HL-60 (cell line): ENCODE results near the gene TAOK3.

Source experiments
- DNase-seq, 2 experiments: peaks; one replicate each; pipeline ENCODE4 v3.0.0-alpha.2; 2010 to 2020; ENCODE audit warnings: low read depth in 1 of 2, low spot score in 1 of 2
- H3K27ac ChIP-seq: fragments of 250-450 bp; sonication (Bioruptor Pico); replicated peaks from 2 replicates; pipeline ENCODE4 v1.5.1; 2020; ENCODE audit warnings: mild to moderate bottlenecking, moderate library complexity
- H3K27me3 ChIP-seq: fragments of 250-450 bp; sonication (Bioruptor Pico); 2 replicates; pipeline ENCODE4 v1.5.1; 2021; ENCODE audit warnings: mild to moderate bottlenecking, moderate library complexity; ENCODE audit not compliant: insufficient read depth, poor library complexity, severe bottlenecking
- H3K4me3 ChIP-seq: replicated peaks from 2 replicates; pipeline ENCODE4 v1.5.1; 2011; ENCODE audit warnings: mild to moderate bottlenecking, control low read depth, low read length; ENCODE audit not compliant: insufficient read depth
- GABPA ChIP-seq: IDR thresholded peaks from 2 replicates; pipeline ENCODE4 v1.6.1; 2012; ENCODE audit warnings: low read depth
- POLR2AphosphoS5 ChIP-seq: IDR thresholded peaks from 2 replicates; pipeline ENCODE4 v1.6.1; 2012; ENCODE audit warnings: low read depth
- SPI1 ChIP-seq: IDR thresholded peaks from 2 replicates; pipeline ENCODE4 v1.6.1; 2012; ENCODE audit warnings: low read depth, mild to moderate bottlenecking, borderline replicate concordance
- TF ChIP-seq, protein P1 (sequence below): IDR thresholded peaks from one replicate; pipeline ENCODE4 v1.5.1; 2011; ENCODE audit warnings: low read length, control low read depth, inconsistent platforms; ENCODE audit not compliant: insufficient read depth
- TF ChIP-seq, protein P2 (sequence below): IDR thresholded peaks from 2 replicates; pipeline ENCODE4 v1.6.1; 2012; ENCODE audit warnings: low read depth; ENCODE audit not compliant: insufficient replicate concordance

Gene TAOK3

DNA sequence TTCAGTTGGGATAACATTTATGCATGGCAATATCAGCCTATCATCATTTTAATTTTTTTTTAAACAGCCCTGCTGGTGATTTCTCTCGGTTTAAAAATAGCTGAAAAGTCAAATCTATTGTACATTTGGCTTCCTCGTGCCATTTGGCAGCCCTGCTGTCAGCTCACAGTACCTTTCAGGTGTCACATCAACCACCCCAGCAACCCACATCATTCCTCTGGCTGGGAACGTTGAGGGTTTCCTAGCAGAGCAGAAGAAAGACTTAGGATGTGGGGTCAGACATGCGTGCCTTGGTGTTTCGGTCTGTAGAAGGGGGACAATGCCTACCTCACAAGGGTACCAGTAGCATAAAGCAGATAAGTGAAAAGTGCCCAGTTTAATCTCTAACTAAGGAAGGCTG lies 221.0 kb downstream of the TAOK3 start:
- no peak overlapping the region for H3K27ac ChIP-seq
- TF ChIP-seq SPI1: no peak
- TF ChIP-seq POLR2AphosphoS5: no peak
- TF ChIP-seq, protein P1, sequence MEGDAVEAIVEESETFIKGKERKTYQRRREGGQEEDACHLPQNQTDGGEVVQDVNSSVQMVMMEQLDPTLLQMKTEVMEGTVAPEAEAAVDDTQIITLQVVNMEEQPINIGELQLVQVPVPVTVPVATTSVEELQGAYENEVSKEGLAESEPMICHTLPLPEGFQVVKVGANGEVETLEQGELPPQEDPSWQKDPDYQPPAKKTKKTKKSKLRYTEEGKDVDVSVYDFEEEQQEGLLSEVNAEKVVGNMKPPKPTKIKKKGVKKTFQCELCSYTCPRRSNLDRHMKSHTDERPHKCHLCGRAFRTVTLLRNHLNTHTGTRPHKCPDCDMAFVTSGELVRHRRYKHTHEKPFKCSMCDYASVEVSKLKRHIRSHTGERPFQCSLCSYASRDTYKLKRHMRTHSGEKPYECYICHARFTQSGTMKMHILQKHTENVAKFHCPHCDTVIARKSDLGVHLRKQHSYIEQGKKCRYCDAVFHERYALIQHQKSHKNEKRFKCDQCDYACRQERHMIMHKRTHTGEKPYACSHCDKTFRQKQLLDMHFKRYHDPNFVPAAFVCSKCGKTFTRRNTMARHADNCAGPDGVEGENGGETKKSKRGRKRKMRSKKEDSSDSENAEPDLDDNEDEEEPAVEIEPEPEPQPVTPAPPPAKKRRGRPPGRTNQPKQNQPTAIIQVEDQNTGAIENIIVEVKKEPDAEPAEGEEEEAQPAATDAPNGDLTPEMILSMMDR: no peak
- TF ChIP-seq, protein P2, sequence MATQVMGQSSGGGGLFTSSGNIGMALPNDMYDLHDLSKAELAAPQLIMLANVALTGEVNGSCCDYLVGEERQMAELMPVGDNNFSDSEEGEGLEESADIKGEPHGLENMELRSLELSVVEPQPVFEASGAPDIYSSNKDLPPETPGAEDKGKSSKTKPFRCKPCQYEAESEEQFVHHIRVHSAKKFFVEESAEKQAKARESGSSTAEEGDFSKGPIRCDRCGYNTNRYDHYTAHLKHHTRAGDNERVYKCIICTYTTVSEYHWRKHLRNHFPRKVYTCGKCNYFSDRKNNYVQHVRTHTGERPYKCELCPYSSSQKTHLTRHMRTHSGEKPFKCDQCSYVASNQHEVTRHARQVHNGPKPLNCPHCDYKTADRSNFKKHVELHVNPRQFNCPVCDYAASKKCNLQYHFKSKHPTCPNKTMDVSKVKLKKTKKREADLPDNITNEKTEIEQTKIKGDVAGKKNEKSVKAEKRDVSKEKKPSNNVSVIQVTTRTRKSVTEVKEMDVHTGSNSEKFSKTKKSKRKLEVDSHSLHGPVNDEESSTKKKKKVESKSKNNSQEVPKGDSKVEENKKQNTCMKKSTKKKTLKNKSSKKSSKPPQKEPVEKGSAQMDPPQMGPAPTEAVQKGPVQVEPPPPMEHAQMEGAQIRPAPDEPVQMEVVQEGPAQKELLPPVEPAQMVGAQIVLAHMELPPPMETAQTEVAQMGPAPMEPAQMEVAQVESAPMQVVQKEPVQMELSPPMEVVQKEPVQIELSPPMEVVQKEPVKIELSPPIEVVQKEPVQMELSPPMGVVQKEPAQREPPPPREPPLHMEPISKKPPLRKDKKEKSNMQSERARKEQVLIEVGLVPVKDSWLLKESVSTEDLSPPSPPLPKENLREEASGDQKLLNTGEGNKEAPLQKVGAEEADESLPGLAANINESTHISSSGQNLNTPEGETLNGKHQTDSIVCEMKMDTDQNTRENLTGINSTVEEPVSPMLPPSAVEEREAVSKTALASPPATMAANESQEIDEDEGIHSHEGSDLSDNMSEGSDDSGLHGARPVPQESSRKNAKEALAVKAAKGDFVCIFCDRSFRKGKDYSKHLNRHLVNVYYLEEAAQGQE: no peak
- TF ChIP-seq GABPA: no peak
- H3K27me3 ChIP-seq: no peaks in the 10 kb centered on the region
- no peak overlapping the region for H3K4me3 ChIP-seq
- no peak for DNase-seq

DNA sequence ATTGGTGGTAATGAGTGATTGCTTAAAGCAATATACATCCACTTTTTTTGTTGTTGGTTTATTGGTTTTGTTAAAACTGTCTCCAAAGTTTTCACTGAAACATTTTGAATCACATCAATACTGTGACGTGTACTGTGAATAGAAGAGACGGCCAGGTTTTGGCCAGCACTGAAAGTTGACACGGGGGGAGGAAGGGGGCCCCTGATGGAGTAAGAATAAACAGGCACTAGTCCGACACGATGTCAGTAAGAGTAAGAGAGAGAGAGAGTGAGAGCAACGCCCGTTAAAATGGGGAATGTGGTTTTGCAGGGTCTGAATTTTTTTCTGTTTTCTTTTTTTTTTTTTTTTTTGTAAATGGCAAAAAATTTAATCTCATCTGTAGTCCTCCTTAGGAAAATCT lies 222.1 kb downstream of the TAOK3 start:
- DNase-seq: no peak
- no peak overlapping the region for H3K27ac ChIP-seq
- H3K27me3 ChIP-seq: no peaks in the 10 kb centered on the region
- H3K4me3 ChIP-seq: no peak overlapping the region
- TF ChIP-seq POLR2AphosphoS5: no peak
- TF ChIP-seq, protein P2: no peak
- TF ChIP-seq, protein P1: no peak

DNA sequence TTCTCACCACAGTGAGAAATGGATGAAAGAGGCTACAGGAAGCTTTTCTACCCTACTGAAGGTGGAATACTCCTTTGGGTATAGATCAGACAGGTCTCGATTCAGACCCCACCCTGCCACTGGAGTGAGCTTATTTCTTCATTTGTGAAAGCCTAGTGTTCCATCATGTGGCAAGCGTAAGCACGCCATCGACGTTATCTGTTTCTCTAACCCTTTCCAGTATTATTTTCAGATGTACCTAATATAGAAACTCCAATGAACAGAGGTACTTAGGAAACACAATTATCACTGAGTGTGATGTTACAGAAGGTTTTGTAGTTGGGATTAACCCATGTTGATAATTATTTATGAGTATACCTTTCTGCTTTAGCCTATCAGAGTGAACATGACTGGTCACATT lies 224.4 kb downstream of the TAOK3 start:
- TF ChIP-seq, protein P2: no peak
- TF ChIP-seq POLR2AphosphoS5 (no peak), GABPA (no peak), SPI1 (no peak)
- TF ChIP-seq, protein P1: no peak
- DNase-seq: no peak
- Histone ChIP-seq H3K4me3 (no peak overlapping the region), H3K27me3 (no peaks in the 10 kb centered on the region), H3K27ac (no peak overlapping the region)
